GM21737 (cell line): Measurements from ENCODE around the gene CYTH1.

Experiments
- ATAC-seq: cut with Tn5 transposase; IDR thresholded peaks from one replicate; pipeline ENCODE4 v1.9.1; 2021; ENCODE audit warnings: mild to moderate bottlenecking, moderate library complexity; ENCODE audit not compliant: unreplicated experiment

Gene CYTH1, protein sequence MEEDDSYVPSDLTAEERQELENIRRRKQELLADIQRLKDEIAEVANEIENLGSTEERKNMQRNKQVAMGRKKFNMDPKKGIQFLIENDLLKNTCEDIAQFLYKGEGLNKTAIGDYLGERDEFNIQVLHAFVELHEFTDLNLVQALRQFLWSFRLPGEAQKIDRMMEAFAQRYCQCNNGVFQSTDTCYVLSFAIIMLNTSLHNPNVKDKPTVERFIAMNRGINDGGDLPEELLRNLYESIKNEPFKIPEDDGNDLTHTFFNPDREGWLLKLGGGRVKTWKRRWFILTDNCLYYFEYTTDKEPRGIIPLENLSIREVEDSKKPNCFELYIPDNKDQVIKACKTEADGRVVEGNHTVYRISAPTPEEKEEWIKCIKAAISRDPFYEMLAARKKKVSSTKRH

DNA sequence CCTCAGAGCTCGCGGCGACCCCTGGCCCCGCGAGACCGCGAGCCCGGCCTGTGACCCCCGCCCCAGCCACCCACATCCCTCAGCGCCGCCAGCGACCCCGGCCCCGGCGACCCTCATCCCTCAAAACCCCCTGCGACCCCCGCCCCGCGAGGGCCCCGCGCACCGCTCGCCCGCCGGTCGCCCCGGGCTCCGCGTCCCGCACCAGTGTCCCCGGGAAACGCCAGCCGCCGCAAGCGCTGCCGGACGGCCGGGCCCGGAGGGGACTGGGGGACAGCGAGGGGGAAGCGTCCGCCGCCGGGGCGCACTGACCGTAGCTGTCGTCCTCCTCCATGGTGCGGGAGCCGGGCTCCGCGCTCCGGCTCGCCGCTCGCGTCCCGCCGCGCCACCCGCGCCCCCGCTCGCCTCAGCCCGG, at the start of gene CYTH1:
Gene CYTH1, minus strand, starts transcription at position 381 of the 412 bp plus-strand sequence. Its CDS starts 50 bp downstream, at position 331.
- no peak for ATAC-seq

GRCh38 chr17:78829477-78829876, 47.4 kb upstream of the CYTH1 start:
- no peak for ATAC-seq

DNA sequence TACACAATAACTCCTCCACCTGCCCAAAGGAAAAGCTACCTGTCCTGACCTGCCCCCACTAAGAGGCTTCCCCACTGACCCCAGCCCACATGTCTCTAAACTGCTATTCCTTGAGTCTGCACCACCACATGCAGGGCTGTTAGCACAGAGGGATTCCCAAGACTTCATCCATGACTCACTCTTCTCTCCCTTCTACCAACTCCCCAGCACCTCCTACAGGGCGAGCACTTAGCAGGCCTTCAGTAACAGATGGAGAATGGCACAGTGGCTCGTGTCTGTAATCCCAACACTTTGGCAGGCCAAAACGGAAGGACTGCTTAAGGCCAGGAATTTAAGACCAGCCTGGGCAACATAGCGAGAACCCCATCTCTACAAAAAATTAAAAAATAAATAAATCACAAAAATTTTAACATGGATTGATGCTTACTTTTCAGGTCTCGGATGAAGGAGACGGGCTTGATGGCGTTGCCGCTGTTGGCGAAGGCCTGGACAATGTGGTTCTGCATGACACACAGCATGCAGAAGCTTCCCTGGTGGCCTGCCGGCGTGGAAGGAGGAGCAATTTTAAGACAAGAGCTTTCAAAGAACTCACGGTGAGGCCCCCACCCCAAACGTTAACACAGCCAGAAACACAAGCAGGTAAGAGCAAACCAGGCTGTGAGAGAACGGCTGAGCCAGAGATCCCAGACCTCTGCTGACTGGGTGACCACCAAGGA, 46.6 kb upstream of the CYTH1 start:
- no peak for ATAC-seq

GRCh38 chr17:78826836-78827509, 44.9 kb upstream of the CYTH1 start:
- no peak for ATAC-seq

GRCh38 chr17:78826421-78826820, 44.3 kb upstream of the CYTH1 start:
- no peak for ATAC-seq

- no peak for ATAC-seq
These were observed 43.6 kb upstream of the CYTH1 start for GRCh38 chr17:78825696-78826095.

DNA sequence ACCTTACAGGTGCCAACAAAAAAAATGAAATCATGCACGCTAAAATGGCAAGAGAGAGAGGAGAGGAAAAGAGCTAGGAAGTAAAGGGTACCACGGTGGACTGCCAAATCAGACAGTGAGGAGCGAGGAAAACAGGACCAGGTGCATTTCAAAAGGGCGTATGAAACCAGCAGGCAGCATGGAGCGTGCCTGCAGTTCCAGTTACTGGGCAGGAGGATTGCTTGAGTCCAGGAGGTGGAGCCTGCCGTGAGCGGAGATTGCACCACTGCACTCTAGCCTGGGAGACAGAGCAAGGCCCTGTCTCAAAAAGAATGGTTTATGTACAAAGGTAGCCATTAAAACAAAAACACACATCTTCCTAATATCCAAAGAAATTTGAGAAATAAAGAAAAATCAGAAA, 42.2 kb upstream of the CYTH1 start:
- no peak for ATAC-seq

DNA sequence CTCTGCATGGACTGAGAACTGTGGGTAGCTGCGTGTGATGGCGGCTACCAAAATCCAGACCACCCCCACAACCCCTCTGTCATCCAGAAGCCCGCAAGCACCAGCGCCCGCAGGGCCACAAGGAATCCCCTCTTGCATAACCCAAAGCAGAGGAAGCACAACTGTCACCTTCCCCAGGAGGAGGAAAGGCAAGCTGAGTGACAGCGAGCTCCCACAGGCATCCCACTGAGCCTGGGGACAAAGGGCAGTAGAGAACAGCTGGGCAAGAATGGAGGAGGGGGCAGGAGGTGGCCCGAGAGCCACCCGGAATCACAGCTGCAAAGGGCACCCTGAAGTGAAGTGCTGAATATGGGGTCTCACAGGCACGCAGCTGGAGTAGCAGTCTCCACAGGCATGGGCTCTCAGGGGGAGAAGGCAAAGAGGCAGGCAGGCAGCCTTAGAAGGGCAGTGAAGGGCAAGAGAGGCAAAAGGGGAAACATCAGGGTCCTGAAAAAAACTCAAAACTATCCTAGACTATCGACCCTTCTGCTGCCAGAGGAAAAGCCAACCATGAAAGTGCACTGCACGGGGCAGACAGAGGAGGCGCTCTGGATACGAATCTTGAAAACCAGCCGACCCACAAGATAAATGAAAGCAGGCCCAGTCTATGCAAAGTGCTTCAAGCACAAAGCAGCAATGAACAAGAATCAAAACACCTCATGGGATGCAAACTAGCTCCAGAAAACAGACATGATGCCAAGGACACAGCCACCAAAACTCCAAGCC, 41.4 kb upstream of the CYTH1 start:
- ATAC-seq: no peak

DNA sequence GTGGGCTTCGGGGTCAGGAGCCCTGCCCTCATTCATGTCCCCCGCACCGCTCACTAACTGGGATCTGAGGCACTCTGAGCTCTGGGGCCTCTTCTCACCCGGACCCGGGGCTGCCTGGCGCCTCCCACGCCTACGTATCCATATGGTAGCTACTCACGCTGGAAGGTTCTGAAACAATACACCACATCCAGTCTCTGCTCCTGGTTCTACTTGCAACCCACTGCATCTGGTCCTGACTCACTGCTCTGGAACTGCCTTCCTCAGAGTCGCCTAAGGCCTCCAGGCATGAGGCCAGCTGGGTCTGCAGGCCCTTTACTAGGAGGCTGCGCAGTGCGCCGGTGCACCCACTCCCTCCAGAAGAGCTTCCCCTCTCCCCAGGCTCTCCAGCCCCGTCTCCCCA, 40.5 kb upstream of the CYTH1 start:
- no peak for ATAC-seq

DNA sequence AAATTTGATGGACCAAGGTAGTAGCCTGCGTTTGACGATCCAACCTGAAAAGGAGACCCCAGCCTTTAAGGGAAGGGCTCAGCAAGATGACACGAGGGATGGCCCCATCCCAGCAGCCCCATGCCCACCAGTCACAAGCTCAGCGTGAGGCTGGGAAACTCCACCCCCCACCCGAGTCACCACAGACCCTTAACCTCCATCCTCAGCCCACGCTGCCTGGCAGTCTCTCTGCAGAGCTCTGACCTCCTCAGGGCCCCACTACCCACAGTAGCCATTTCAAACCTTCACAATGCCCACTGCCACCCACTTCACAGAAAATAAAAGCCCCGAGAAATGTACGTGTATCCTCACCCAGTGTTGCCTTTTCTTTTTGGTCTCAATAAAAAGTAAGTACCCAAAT, 39.9 kb upstream of the CYTH1 start:
- ATAC-seq: no peak

- ATAC-seq: no peak
These were observed 38.8 kb upstream of the CYTH1 start for GRCh38 chr17:78820841-78821240.

- no peak for ATAC-seq
These were observed 38.0 kb upstream of the CYTH1 start for GRCh38 chr17:78819806-78820792.

GRCh38 chr17:78819402-78819801, 37.3 kb upstream of the CYTH1 start:
- ATAC-seq: no peak

DNA sequence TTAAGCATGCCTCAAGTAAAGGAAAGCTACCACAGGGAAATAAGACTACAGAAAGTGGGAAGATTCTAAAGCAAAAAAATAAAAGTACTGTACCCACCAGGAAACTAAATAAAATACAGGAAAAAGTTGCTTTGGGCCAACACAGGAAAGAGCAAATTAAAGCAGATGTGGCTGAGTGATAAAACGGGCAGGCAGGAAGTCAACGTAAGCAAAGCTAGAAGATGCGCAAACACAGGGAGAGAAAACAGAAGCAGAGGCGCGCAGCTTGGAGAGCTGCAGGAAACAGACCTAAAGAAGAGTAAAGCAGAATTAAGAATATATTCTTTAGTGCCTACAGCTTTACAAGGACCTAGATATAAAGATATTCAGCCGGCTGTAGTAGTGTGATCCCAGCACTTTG, 36.9 kb upstream of the CYTH1 start:
- no peak for ATAC-seq

DNA sequence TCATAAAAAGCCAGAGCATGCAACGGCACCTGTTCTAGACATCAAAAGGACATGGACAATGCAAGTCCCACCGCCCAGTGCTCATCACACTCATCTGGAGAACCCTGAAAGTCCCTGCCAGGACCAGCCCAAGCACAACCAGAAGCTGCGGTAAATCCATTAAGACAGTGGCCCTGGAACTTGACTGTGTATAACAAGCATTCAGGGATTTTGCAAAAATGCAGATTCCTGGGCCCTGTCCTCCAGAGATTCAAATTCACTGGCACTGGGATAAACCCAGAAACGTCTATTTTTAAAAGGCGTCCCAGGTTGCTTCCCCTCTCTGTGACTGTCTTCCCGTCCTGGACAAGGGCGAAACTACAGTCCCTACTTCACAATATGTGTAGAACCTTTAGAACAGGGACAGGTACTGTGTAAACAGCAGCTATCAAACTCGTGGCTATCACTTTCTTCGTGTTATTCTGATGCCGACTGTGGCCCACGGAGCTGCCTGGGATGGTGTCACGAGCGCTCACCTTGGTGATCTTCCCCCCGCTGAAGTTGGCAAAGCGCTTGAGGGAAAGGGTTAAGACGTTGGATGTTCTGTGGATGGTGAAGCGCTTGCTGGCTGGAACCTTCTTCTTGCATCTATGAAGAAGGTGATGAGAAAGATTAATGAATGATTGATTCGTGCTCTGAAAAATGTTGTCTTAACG, 36.2 kb upstream of the CYTH1 start:
- no peak for ATAC-seq

- ATAC-seq: no peak
These were observed 35.0 kb upstream of the CYTH1 start for GRCh38 chr17:78817123-78817522.

GRCh38 chr17:78815696-78816095, 33.6 kb upstream of the CYTH1 start:
- ATAC-seq: no peak

- no peak for ATAC-seq
These were observed 30.8 kb upstream of the CYTH1 start for GRCh38 chr17:78812855-78813254.

DNA sequence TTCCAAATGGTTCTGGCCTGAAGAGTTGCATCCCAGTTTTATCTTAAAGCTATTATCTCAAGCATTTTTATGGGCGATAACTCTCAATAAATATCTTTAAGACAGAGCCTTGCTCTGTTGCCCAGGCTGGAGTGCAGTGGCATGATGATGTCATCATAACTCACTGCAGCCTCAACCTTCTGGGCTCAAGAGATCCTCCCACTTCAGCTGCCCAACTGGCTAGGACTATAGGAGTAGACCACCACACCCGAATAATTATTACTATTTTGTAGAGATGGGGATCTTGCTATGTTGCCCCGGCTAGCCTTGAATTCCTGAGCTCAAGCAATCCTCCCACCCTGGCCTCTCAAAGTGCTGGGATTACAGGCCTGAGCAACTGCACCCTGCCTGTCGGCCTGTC, 26.1 kb upstream of the CYTH1 start:
- no peak for ATAC-seq
